Tibial nerve (tissue), 4 donors: Measurements from ENCODE around the gene PTX4.

ENCODE experiments used
- EP300 ChIP-seq, 2 donors: sonication (generic); formaldehyde crosslinking; IDR thresholded peaks; one replicate each; pipeline ENCODE4 v1.6.1; 2017; ENCODE audit warnings: antibody characterized with exemption in 2 of 2, mild to moderate bottlenecking in 1 of 2
- POLR2A ChIP-seq, 2 donors: fragments of 450-650 bp; IDR thresholded peaks; one replicate each; pipeline ENCODE4 v1.6.1; 2017; ENCODE audit warnings: antibody characterized with exemption in 2 of 2, mild to moderate bottlenecking in 2 of 2, moderate library complexity in 2 of 2
- TF ChIP-seq, protein P1 (sequence below), 5 experiments: fragments of 200-600 bp in 3 of 5; fragments of 450-650 bp in 2 of 5; sonication (generic) in 3 of 5; IDR thresholded peaks; one replicate each; pipeline ENCODE4 v1.5.1; 2016 to 2019; ENCODE audit warnings: antibody characterized with exemption in 5 of 5, mild to moderate bottlenecking in 3 of 5, moderate library complexity in 2 of 5

DNA sequence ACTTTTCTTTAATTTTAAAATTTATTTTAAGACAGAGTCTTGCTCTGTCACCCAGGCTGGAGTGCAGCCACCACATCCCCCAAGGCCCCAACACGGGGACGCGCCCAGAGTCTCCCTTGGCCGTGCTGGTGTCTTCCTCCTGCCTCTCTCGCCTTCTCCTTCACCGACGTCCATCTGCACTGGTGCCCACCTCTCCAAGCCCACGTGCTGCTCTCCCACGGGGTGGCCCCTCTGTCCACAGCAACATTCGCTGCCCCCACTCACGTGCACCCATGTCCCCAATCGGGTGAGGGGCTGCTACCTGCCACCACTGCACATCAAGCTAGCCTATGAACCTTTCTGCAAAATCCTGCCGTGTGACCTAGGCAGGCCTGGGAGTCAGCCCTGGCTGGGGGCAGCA, 47.9 kb upstream of the PTX4 start:
- TF ChIP-seq, protein P1, sequence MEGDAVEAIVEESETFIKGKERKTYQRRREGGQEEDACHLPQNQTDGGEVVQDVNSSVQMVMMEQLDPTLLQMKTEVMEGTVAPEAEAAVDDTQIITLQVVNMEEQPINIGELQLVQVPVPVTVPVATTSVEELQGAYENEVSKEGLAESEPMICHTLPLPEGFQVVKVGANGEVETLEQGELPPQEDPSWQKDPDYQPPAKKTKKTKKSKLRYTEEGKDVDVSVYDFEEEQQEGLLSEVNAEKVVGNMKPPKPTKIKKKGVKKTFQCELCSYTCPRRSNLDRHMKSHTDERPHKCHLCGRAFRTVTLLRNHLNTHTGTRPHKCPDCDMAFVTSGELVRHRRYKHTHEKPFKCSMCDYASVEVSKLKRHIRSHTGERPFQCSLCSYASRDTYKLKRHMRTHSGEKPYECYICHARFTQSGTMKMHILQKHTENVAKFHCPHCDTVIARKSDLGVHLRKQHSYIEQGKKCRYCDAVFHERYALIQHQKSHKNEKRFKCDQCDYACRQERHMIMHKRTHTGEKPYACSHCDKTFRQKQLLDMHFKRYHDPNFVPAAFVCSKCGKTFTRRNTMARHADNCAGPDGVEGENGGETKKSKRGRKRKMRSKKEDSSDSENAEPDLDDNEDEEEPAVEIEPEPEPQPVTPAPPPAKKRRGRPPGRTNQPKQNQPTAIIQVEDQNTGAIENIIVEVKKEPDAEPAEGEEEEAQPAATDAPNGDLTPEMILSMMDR (IDR thresholded peaks at IDR 0.05) = no peak
- no peak for TF ChIP-seq POLR2A (IDR thresholded peaks at IDR 0.05)
- TF ChIP-seq EP300 (IDR thresholded peaks at IDR 0.05) = no peak
